HFFc6 (cell line): ENCODE data around the gene YBX2. TPM values are rescaled to one million over a fixed set of nuclear protein-coding genes. Genes with fewer than 3 reads are reported as not detected.
"Not testable (repeated sequence)": the region's sequence is repeated elsewhere in the genome, so short reads cannot be mapped to it uniquely, and the experiment has no call there.

Source experiments
- DNase-seq: peaks from one replicate; pipeline ENCODE4 v3.0.0-alpha.2; 2018
- H3K27ac Mint-ChIP-seq: 2 replicates; pipeline ENCODE4 v1.8.0; 2020; ENCODE audit warnings: mild to moderate bottlenecking, mixed read lengths
- H3K27me3 Mint-ChIP-seq: 2 replicates; pipeline ENCODE4 v1.8.0; 2021; ENCODE audit warnings: mild to moderate bottlenecking, moderate library complexity, mixed read lengths; ENCODE audit not compliant: insufficient read depth
- H3K36me3 Mint-ChIP-seq: 2 replicates; pipeline ENCODE4 v1.8.0; 2021; ENCODE audit warnings: low read depth, mixed read lengths
- H3K4me1 Mint-ChIP-seq: 2 replicates; pipeline ENCODE4 v1.8.0; 2020; ENCODE audit warnings: low read depth, mixed read lengths
- H3K4me3 Mint-ChIP-seq: 2 replicates; pipeline ENCODE4 v1.8.0; 2020; ENCODE audit warnings: mild to moderate bottlenecking, moderate library complexity, mixed read lengths
- H3K9me3 Mint-ChIP-seq: 2 replicates; pipeline ENCODE4 v1.8.0; 2020; ENCODE audit warnings: mild to moderate bottlenecking, mixed read lengths
- CTCF ChIP-seq: fragments of 200-600 bp; sonication (generic); IDR thresholded peaks from 2 replicates; pipeline ENCODE4 v1.5.0; 2021; ENCODE audit warnings: antibody characterized with exemption, mild to moderate bottlenecking
- total RNA-seq, 6 experiments: library from RNA; stranded (reverse); fragmentation: NEBNext Ultra II Directional; extraction: Animal tissue kit (Norgen Biotek cat#: 25700); gene quantifications; 2 replicates in 1 of 6; 3 replicates in 5 of 6; pipeline ENCODE4 v1.2.3, GENCODE V29; 2021

Gene YBX2
- total RNA-seq, 6 experiments from 2014 or later, result not detected

- peaks cover 20% of the 10 kb centered on the region for H3K27me3 Mint-ChIP-seq
- H3K4me3 Mint-ChIP-seq, result no peak overlapping the region
- TF ChIP-seq CTCF, result no peak
- no peaks in the 10 kb centered on the region for H3K9me3 Mint-ChIP-seq
- H3K27ac Mint-ChIP-seq, result no peak overlapping the region
- no peak for DNase-seq
- no peaks in the 10 kb centered on the region for H3K36me3 Mint-ChIP-seq
- H3K4me1 Mint-ChIP-seq, result no peaks in the 10 kb centered on the region
Observed at GRCh38 chr17:7334938-7335538, 40.6 kb upstream of the YBX2 start.

- not testable (repeated sequence) for H3K9me3 Mint-ChIP-seq, DNase-seq, H3K36me3 Mint-ChIP-seq, H3K27ac Mint-ChIP-seq, H3K4me3 Mint-ChIP-seq
- Mint-ChIP-seq H3K4me1 (peaks cover 14% of the 10 kb centered on the region), H3K27me3 (peaks cover 18% of the 10 kb centered on the region)
Observed at GRCh38 chr17:7332600-7333069, 38.2 kb upstream of the YBX2 start.

GRCh38 chr17:7332111-7332510, 37.7 kb upstream of the YBX2 start:
- Mint-ChIP-seq H3K27me3 (peaks cover 15% of the 10 kb centered on the region), H3K27ac (no peak overlapping the region), H3K36me3 (no peaks in the 10 kb centered on the region), H3K4me1 (peaks cover 15% of the 10 kb centered on the region), H3K4me3 (no peak overlapping the region), H3K9me3 (no peaks in the 10 kb centered on the region)
- TF ChIP-seq CTCF, result no peak
- no peak for DNase-seq

- no peaks in the 10 kb centered on the region for H3K36me3 Mint-ChIP-seq
- TF ChIP-seq CTCF, result no peak
- H3K4me1 Mint-ChIP-seq, result peaks cover 15% of the 10 kb centered on the region
- peak overlapping the region; percentile 100 for H3K4me3 Mint-ChIP-seq
- H3K27ac Mint-ChIP-seq, result no peak overlapping the region
- H3K9me3 Mint-ChIP-seq, result no peaks in the 10 kb centered on the region
- H3K27me3 Mint-ChIP-seq, result peaks cover 8% of the 10 kb centered on the region
- DNase-seq, result no peak
Observed at GRCh38 chr17:7330638-7331015, 36.2 kb upstream of the YBX2 start.

GRCh38 chr17:7329997-7330637, 35.7 kb upstream of the YBX2 start:
- Mint-ChIP-seq H3K36me3 (no peaks in the 10 kb centered on the region), H3K4me1 (peaks cover 15% of the 10 kb centered on the region), H3K9me3 (no peaks in the 10 kb centered on the region), H3K27ac (peak overlapping the region; percentile 97), H3K27me3 (peaks cover 5% of the 10 kb centered on the region), H3K4me3 (peak overlapping the region; percentile 100)
- TF ChIP-seq CTCF, result no peak
- DNase-seq, result peak; percentile 68

GRCh38 chr17:7329374-7329996, 35.0 kb upstream of the YBX2 start:
- TF ChIP-seq CTCF, result peak; percentile 58
- peaks cover 3% of the 10 kb centered on the region for H3K27me3 Mint-ChIP-seq
- H3K36me3 Mint-ChIP-seq, result no peaks in the 10 kb centered on the region
- H3K4me3 Mint-ChIP-seq, result peak overlapping the region; percentile 100
- H3K4me1 Mint-ChIP-seq, result peaks cover 15% of the 10 kb centered on the region
- peak; percentile 99 for DNase-seq
- H3K9me3 Mint-ChIP-seq, result no peaks in the 10 kb centered on the region
- H3K27ac Mint-ChIP-seq, result peak overlapping the region; percentile 97
